Activated CD8-positive, alpha-beta memory T cell treated with anti-CD3 and anti-CD28 coated beads for 36 hours (primary cell): ENCODE results near the gene SLC5A10. TPM values are rescaled to one million over a fixed set of nuclear protein-coding genes. Genes with fewer than 3 reads are reported as not detected.
"Not testable (repeated sequence)": the region's sequence is repeated elsewhere in the genome, so short reads cannot be mapped to it uniquely, and the experiment has no call there.

Experiments
- CTCF ChIA-PET: fragments of 350-600 bp; sonication (Branson Sonifier 250); formaldehyde crosslinking; loops from one replicate; lab custom pipeline; 2021; ENCODE audit warnings: antibody characterized with exemption; lab: Charles Lee
- POLR2A ChIA-PET: fragments of 350-600 bp; sonication (Branson Sonifier 250); formaldehyde crosslinking; loops from one replicate; lab custom pipeline; 2021; ENCODE audit warnings: antibody characterized with exemption; lab: Charles Lee
- total RNA-seq, 2 experiments: library from RNA; stranded (reverse); gene quantifications; one replicate each; pipeline ENCODE4 v1.2.3, GENCODE V29; 2021

The SLC5A10 gene
- total RNA-seq, 2 experiments from 2014 or later, result not detected

DNA sequence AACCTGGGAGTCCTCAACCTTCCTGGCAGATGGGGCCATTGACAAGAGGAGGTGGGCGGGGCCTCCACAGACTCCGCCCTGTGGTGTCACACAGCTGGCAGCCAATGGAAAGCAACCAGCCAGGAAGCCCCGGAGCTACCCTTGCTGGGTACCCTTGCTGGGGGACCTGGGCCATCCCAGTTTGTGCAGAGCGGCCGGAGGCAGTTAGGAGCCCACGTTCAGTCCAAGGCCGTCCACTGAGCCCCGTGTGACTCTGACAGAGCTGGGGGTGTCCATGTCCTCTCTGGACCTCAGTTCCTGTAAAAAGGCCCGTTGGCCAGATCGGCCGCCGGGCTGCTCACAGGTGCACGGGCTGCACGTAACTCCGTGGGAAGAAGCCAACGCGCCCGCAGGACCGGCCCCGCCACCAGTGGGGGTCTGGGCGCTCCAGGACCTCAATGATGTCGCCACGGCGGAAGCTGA is 69.7 kb downstream of the SLC5A10 start:
- POLR2A ChIA-PET, result no interaction called here
- CTCF ChIA-PET, result interaction anchor here (0.8 to 1.4 kb wide), 2 partner anchors 8 to 61 kb away, joined by 3 to 5 read pairs; no protein-coding TSS in a partner anchor

DNA sequence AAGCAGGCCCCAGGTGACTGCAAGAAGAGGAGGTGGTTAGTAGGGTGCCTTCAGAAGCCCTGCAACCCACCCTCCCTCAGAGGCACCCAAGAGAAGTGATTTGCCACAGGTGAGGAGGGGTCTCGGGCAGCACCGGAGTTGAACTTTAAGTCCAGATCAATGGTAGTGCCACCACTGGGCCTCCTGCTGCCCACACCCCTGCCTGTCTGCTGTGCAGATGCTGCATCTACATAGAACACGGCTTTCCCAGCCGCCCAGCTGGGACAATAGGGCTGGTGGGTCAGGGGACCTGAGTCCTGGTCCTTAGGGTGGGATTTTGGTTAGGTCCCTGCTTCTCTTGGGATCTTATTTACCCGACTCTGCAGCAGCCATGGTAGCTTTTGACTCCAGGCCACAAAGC is 70.2 kb downstream of the SLC5A10 start:
- CTCF ChIA-PET, result interaction anchor here (1.4 kb wide), 1 partner anchor 8 kb away, joined by 5 read pairs; no protein-coding TSS in a partner anchor
- POLR2A ChIA-PET, result no interaction called here

DNA sequence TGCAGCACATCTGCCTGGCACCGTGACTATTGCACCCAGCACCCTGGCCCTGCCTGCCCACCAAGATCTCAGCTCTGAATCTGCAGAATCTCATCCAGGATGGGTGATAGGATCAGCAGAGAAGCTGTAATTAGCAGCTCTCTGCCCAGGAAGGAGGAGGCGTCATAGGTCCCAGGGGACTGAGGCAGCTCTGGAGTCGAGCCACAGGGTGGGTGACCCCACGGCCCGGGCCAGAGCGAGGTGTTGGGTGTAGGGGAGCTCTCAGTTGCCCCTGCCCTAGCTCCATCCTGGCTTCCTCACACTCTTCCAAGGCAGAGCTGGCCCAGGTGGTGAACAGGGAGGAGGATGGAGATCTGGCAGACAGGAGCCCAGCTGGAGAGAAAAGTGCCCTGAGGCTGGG is 70.8 kb downstream of the SLC5A10 start:
- POLR2A ChIA-PET, result no interaction called here
- CTCF ChIA-PET, result interaction anchor here (0.8 to 1.4 kb wide), 2 partner anchors 9 to 72 kb away, joined by 3 to 5 read pairs; no protein-coding TSS in a partner anchor

DNA sequence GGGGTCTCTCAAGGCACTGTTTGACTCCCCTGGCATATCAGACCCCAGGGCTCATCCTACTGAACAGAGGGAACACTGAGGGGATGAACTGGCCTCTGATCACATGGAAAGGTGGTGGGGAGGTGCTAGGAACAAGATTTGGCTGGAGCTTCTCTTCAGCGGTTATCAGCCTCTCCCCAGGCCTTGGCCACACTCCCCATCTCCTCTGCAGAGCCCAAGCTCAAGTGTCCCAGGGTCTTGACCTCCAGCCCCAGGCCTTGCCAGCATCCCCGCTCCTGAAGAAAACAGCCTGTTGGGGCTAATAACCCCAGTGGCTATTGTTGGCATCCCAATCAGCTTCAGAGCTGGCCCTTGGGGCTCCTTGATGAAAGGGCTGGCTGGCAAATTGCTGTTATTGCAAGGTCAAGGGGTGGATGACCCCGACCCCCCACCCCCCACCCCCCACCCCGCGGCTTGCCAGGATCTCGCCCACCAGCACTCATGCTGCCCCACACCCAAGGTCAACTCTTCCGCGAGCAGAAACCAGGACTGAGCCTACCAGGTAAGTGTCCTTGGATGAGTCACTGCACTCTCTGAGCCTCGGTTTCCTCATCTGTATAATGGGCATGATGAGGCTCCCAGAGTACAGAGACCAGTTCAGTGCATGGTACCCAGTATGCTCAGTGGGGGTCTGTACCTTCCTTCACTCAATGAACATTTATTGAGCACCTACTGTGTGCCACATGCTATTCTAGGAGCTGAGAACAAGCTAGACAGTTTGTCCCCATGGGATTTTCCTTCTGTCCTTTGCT is 71.4 kb downstream of the SLC5A10 start:
- ChIA-PET CTCF (interaction anchor here (0.8 to 1.4 kb wide), 2 partner anchors 10 to 73 kb away, joined by 3 to 5 read pairs; no protein-coding TSS in a partner anchor), POLR2A (no interaction called here)

DNA sequence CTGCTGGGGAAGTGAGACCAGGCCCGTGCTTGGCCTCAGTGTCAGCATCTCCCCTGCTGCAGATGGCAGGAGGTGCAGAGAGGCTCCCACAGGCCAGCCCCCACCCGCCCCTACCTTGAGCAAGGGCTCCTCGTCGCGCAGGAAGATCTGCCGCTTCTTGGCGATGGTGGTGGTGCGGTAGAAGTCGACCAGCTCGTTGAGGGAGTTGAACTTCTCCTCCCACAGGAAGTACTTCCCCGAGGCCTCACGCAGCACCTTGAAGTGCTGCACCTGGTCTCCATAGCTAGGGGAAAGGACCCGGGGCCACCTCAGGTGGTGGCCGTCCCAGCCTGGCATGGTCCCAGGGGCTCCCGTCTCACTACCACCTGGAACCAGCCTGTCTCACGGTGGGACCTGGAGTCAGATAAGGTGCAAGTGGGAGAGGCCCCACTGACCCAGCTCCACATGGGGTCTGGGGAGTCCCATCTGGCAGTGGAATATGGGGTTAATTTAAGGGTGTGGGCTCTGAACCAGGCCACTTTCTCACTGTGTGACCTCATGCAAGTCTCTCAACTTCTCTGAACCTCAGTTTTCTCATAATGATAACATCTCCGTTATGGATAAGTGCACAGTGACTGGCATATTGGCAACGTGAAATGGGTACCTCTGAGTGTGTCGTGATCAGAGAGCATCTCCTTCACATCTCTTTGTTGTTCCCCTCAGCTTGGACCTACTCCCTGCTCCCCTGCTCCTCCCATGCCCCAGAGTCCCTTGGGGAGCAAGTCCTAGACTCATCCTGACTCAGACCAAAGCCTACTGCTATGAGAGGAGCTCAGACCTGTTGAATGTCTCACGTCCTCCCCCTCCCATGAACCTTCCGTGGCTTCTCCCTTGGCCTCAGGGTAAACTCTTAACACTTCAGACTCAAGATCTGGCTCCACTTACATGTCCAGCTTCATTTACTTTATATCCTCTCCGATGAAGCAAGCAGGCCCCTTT is 72.4 kb downstream of the SLC5A10 start:
- POLR2A ChIA-PET, result no interaction called here

DNA sequence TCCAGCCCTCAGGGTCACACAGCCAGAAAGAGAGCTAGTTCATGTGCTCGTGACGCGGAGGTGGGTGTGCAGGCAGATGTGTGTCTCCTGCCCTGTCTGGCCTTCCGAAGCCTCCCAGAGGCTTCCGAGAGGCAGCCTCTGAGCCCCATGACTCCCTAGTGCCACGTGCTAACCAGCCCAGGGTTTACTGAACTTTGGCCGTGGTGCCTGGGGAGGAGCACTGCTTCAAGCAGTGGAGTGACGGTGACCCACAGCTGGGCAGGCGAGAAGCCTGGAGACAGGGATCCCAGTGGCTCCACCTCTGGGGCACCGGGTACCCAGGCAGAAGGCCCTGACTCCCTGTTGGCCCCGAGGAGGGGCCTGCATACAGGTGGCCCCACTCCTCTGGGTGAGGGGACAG is 76.7 kb downstream of the SLC5A10 start:
- POLR2A ChIA-PET, CTCF ChIA-PET: not testable (repeated sequence)

More for the DNA sequence above, 72.4 kb downstream of the SLC5A10 start:
- CTCF ChIA-PET, result no interaction called here

DNA sequence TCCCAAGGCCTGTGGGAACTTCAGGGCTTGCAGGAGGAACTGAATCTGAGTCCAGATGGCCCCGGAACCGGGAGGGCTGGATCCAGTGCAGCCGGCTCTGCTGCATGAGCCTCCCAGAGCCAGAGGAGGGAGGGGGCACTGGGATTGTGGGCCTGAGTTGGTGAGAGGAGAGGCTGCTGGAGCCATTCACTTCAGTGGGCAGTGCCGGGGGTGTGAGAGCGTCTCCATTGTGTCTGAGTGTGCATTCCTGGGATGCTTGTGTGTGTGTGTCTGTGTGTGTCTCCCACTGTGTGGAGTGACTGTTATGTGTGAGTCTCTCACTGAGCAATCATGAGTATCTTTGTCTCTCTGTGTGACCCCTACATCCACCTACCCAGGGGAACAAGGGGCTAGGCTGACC is 77.8 kb downstream of the SLC5A10 start:
- CTCF ChIA-PET, POLR2A ChIA-PET: not testable (repeated sequence)

DNA sequence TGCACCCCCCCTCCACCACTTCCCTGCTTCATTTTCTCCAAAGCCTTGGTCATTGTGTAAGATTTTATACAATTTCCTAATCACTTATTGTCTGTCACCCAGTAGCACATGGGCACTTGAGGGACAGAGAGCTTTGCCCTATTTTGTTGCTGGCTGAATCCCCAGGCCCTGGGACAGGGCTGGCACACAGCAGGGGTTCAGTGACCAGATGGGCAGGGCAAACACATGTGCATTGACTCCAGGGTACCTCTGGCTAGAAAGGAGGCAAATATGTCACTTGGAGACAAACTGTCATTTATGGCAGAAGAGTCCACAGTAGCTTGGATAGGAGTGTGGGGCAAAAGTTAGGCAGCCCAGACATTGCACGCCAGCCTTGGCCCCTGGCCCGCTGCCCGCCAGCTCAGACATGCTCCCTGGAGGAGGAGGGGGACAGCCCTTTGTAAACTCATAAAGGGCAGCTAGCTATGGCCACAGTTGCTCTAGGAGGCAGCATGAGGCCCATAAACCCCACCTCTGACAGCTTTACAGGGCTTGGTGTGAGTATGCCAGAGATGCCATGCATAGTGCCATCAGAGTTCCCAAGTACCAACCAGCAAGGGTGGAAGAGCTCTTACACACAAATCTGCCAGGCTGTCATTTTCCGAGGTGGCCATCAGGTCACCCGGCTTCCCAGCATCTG is 78.9 kb downstream of the SLC5A10 start:
- CTCF ChIA-PET, POLR2A ChIA-PET: not testable (repeated sequence)

DNA sequence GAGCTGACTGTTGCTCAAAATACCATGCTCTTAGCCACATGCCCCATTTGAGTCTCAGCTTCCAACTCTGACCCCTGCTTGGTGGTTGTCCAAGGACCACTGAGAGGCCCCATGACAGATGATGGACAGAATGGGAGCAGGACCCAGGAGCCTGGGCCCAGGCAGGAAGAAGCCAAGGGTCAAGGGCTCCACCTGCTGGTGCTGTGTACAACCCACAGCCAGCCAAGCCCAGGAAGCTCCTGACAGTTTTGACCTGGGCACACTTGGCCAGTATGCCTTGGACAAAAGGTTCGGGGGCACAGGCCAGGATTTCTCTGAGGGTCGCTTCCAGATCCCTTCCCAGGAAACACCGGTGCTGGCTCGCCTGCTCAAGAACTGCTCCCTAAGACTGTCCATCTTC is 79.8 kb downstream of the SLC5A10 start:
- POLR2A ChIA-PET, CTCF ChIA-PET: not testable (repeated sequence)

DNA sequence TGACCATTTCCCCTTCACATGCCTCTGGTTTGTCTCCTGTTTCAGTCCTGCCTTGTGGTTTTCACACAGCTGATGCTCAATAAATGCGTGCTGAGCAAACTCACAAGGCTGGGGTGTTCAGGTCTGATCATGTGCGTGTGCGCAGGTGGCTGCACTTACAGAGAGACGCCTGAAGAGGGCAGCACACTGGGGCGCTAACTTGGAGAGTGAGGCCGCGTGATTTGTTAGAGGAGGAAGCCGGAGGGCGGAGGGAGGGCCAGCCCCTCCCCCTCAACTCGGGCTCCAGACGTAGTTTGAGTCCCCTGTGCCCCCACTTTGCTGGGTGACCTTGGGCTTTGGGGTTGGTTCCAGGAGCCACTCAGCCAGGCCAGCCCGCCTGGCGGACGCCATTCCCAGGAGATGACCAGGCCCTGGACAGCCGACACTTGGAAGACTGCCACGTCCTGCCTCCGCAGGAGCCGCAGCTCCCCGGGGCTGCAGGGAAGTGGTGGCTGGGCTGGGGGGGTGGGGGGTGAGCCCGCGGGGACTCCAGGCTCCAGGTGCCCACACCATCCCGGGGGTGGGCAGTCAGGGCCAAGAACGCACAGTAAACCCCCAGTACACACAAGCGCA is 80.5 kb downstream of the SLC5A10 start:
- POLR2A ChIA-PET, CTCF ChIA-PET: not testable (repeated sequence)

DNA sequence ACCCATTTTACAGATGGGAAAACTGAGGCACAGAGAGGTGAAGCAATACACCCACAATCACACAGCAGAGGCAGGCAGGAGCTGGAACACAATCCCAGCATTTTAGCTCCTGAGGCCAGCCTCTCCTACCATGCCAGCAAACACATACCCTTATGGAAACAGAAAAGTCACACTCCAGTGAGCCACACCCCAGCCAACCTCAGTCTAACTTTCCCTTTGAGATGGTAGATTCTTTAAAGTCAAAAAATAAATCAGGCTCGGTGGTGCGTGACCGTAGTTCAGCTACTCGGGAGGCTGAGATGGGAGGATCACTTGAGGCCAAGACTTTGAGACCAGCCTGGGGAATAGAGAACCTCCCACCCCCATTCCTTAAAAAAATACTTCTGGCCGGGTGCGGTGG is 84.2 kb downstream of the SLC5A10 start:
- CTCF ChIA-PET, POLR2A ChIA-PET: not testable (repeated sequence)

DNA sequence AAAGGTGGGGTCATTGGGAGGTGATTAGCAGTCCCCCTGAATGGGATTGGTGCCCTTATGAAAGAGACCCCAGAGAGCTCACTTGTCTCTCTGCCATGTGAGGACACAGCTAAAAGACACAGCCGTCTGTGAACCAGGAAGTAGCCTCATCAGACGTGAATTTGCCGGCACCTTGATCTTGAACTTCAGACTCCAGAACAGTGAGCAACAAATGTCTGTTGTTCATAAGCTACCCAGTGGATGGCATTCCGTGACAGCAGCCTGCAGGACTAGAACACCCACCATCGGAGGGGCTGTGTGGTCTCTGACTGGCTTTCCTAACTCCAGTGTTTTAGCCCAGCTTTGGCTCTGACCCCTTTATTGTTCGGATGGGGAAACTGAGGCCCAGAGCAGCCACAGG is 85.6 kb downstream of the SLC5A10 start:
- POLR2A ChIA-PET, CTCF ChIA-PET: not testable (repeated sequence)

DNA sequence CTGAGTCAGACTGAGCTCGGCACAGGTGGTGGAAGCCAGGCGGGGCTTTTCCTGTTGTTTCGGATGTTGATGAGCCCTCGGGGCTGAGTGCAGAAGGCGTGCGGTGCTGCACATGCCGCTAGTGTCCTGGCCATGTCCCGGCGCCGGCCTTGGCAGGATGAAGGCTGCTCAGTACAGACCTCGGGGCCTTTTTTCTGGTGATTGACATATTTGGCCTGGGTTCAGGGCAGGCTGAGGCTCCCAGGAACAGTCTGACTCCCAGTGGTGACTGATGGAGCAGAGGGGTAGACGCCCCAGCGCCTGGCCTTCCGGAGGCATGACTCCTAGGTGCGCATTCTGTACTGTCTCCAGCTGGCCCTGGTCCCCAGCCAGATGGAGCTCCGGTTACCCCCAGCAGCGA is 86.0 kb downstream of the SLC5A10 start:
- POLR2A ChIA-PET, CTCF ChIA-PET: not testable (repeated sequence)

DNA sequence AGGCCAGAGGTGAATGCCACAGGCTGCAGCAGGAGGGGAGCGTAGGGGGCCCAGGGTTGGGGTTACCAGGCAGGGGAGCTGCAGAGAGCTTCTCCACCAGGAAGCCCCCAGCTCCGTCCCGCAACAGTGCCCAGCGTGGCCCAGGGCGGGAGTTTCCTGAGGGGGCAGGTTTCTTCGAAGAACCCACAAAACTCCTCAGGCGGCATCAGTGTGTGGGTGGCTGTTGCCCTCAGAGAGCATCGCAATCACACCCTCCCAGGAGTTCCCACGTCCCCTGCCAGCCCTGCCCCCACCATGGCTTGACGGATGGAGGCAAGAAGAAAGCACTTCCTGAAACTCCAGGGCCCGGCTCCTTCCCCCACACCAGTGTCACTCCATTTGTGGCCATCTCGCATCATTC is 86.8 kb downstream of the SLC5A10 start:
- POLR2A ChIA-PET, CTCF ChIA-PET: not testable (repeated sequence)

DNA sequence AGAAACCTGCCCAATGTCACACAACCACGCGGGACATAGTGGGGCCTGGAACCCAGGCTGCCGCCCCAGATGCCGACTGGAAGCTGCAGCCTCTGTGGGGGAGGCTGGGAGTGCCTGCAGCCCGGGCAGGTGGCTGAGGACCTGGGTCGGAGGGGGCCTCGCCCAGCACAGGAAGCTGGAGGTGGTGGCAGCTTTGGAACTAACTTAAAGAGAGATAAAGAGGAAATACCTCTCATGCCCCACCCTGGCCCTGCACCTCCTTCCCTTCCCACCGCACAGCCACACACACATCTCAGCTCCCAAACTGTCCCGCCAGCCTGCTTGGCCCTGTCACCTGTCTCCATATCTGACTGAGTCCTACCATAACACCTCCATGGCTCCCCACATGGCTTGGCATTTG is 88.4 kb downstream of the SLC5A10 start:
- POLR2A ChIA-PET, CTCF ChIA-PET: not testable (repeated sequence)

DNA sequence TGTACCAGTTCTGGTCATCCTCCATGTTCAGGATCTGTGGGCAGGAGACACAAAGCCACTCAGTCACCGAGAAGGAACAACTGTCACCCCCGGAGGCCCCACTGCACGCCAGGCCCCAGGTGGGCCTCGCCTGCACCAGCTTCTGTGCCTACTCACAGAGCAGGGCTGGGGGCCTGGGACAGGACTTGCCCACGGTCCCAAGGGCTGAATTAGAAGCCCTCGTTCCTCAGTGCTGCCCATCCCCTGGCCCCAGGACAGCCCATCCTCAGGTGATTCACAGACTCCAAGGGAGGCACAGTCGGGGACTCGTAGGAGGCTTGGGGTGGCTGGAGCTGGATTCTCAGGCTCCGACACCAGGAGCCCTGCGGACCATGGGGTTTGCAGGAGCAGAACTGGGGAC is 89.9 kb downstream of the SLC5A10 start:
- CTCF ChIA-PET, POLR2A ChIA-PET: not testable (repeated sequence)

DNA sequence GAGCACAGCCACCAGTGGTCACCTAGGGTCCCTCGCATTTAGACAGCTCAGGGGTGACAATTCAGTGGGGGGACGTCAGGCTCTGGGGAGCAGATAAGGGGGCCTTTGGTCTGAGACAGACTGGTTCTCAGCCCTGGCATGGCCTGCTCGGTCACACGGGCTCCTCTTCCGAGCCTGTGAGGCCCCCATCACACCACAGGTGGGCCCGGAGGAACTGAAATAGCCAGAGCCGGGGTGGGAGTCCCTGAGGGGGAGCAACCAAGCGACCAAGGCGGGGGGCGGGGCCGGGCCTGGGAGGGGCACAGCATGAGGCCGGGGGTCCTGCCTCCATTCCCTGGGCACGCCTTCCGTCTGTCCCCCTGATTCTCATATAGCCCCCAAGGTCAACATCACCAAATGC is 90.4 kb downstream of the SLC5A10 start:
- CTCF ChIA-PET, POLR2A ChIA-PET: not testable (repeated sequence)

DNA sequence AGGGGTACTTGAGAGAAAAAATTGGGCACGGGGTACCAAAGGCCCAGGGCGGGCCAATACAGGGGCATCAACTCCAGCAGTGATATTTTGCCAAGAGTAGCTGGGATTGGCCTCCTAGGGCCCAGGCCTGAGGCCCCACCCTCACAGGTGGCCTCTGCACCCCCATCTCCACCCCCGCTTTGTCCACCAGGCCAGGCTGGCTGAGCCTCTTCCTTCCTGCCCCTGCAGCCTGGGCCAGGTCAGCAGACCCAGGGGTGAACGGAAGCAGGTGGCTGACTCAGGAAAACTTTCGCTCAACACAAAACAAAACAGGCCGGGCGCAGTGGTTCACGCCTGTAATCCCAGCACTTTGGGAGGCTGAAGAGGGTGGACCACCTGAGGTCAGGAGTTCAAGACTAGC is 91.1 kb downstream of the SLC5A10 start:
- POLR2A ChIA-PET, CTCF ChIA-PET: not testable (repeated sequence)

DNA sequence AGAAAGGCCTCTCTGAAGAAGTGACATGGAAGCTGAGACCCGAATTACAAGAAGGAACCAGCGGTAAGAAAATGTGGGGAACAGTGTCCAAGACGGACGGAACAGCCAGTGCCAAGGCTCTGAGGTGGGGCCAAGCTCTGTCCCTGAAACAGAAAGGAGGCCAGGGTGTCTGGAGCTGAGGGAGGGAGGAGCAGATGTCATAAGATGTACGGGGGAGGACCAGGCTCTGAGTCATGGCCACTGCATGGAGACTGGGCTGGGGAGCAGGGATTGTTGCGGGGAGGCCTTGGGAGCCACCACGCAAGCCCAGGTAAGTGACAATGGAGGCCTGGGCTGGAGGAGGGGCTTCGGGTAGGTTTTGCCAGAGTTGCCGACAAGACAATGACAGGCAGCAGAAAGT is 92.7 kb downstream of the SLC5A10 start:
- CTCF ChIA-PET, POLR2A ChIA-PET: not testable (repeated sequence)
